Stimulated activated naive B cell treated with anti-CD40 and anti-IgM and Interleukin-4, amounts not matched to agents 10 μg/mL and 1 μg/mL and 100 μg/mL, for 72 hours (primary cell): ENCODE data around the gene REXO2.

ENCODE experiments used
- ATAC-seq, 2 donors: fragments of 150-1000 bp; cut with Tn5 transposase; replicated peaks; 2 replicates each; pipeline ENCODE4 v1.10.0; 2021; ENCODE audit warnings: moderate library complexity in 1 of 2
- DNase-seq: peaks from one replicate; pipeline ENCODE4 v3.0.0; 2021
- H3K27ac Mint-ChIP-seq: one replicate; pipeline ENCODE4 v1.8.0; 2022; ENCODE audit warnings: mild to moderate bottlenecking, mixed read lengths
- H3K27me3 Mint-ChIP-seq, 2 donors: one replicate each; pipeline ENCODE4 v1.8.0; 2022; ENCODE audit warnings: mixed read lengths in 2 of 2
- H3K36me3 Mint-ChIP-seq, 2 donors: one replicate each; pipeline ENCODE4 v1.8.0; 2022; ENCODE audit warnings: mixed read lengths in 2 of 2, mild to moderate bottlenecking in 1 of 2
- H3K4me1 Mint-ChIP-seq, 2 donors: one replicate each; pipeline ENCODE4 v1.8.0; 2022; ENCODE audit warnings: mixed read lengths in 2 of 2, mild to moderate bottlenecking in 1 of 2
- H3K4me3 Mint-ChIP-seq, 2 donors: one replicate each; pipeline ENCODE4 v1.8.0; 2022; ENCODE audit warnings: mild to moderate bottlenecking in 2 of 2, mixed read lengths in 2 of 2, moderate library complexity in 1 of 2
- H3K9me3 Mint-ChIP-seq, 2 donors: one replicate each; pipeline ENCODE4 v1.8.0; 2022; ENCODE audit warnings: mixed read lengths in 2 of 2, mild to moderate bottlenecking in 1 of 2

Gene REXO2

DNA sequence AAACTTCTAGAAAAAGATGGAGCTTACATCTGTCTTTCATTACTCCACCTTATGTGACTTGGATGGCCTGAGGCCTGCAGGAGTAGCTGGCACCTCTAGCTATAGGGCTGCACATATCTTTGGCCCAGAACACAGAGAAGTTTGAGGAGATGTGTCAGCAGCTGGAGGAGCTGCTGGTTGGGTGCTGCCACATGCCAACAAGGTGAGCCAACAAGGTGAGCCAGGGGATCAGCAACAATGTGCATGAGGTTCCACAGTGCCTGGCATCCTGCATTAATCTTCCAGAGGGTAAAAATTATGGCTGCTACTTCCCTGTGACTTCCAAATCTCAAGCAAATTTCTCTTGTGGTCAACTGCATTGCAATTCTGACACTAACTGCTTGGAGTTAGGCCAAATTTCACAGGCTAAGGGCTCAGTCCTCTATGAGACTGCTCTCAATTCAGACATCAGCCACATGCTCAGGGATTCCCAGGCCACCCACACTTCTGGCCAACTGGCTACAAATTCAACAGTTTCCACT, 22.8 kb upstream of the REXO2 start:
- no peak overlapping the region for H3K27ac Mint-ChIP-seq
- DNase-seq (no peak), ATAC-seq (peak in 1 of 2 donors; percentile 19)
- no peak overlapping the region for H3K4me3 Mint-ChIP-seq
- H3K27me3 Mint-ChIP-seq = no peaks in the 10 kb centered on the region
- peaks cover 6 to 14% of the 10 kb centered on the region in 2 donors for H3K4me1 Mint-ChIP-seq
- H3K9me3 Mint-ChIP-seq = no peaks in the 10 kb centered on the region
- H3K36me3 Mint-ChIP-seq = peaks cover 27 to 40% of the 10 kb centered on the region in 2 donors

DNA sequence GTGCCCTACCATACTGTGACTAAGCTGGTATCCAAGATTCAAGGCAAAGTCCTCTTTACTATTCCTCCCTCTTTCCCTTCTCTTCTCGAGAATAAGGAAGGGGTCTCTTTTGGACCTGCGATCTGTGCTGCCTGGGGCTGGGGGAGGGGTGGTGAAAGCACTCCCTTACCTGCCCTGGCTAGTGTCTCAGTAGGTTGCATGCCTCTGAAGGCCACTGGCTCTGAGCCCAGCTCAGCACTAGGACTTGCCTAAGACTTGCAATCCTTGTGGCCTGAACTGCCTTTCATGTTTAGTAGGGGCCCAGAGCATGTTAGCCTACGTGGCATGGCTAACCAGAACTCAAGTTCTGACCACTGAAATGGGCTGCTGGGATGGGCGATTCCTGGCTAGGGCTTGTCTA, 13.0 kb upstream of the REXO2 start:
- H3K27me3 Mint-ChIP-seq = no peaks in the 10 kb centered on the region
- peaks cover 5 to 16% of the 10 kb centered on the region in 2 donors for H3K9me3 Mint-ChIP-seq
- H3K27ac Mint-ChIP-seq = no peak overlapping the region
- peaks cover 20 to 38% of the 10 kb centered on the region in 2 donors for H3K36me3 Mint-ChIP-seq
- ATAC-seq (no peak), DNase-seq (no peak)
- H3K4me1 Mint-ChIP-seq = no peaks in the 10 kb centered on the region
- H3K4me3 Mint-ChIP-seq = no peak overlapping the region

DNA sequence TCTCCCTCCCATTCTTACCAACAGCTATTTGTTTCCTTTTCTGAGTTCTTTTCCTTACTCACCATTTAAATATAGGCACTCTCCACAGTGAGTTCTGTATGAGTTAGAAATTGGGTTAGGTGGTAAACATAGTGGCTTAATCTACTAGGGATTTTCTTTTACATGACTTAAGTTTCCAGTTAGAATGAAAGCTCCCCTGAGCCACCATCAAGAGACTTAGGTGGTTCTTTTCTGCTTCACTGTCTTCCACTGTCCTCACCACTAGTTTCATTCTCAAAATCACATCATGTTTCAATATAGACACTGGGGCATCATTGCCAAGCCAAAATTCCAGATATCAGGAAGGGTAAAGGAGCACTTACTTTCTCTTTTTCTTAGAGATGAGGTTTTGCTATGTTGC, 9.0 kb upstream of the REXO2 start:
- no peaks in the 10 kb centered on the region for H3K27me3 Mint-ChIP-seq
- DNase-seq (no peak), ATAC-seq (no peak)
- H3K36me3 Mint-ChIP-seq = peaks cover 8 to 27% of the 10 kb centered on the region in 2 donors
- no peaks in the 10 kb centered on the region for H3K4me1 Mint-ChIP-seq
- H3K27ac Mint-ChIP-seq = no peak overlapping the region
- H3K9me3 Mint-ChIP-seq = no peaks in the 10 kb centered on the region
- H3K4me3 Mint-ChIP-seq = no peak overlapping the region

DNA sequence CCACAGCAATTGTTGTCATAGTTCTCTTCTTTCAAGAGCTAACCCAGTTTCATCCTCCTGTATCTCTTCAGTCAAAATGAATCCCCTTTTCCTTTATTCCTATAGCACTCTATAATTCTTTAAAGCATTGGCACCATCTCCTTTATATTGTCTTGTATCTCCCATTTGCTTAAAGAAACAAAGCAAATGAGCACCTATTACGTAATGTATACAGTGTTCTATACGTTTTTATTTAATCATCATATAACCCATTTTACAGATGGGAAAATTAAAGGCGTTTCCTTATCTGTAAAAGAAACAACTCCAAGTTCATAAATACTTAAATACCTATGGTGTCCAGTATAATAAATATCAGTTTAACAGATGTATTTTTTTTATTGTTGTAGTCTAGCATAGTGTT, 6.4 kb upstream of the REXO2 start:
- Mint-ChIP-seq H3K27me3 (no peaks in the 10 kb centered on the region), H3K4me1 (no peaks in the 10 kb centered on the region), H3K27ac (no peak overlapping the region), H3K4me3 (no peak overlapping the region), H3K36me3 (peaks cover 4 to 13% of the 10 kb centered on the region in 2 donors), H3K9me3 (no peaks in the 10 kb centered on the region)
- ATAC-seq = no peak
- DNase-seq = no peak

DNA sequence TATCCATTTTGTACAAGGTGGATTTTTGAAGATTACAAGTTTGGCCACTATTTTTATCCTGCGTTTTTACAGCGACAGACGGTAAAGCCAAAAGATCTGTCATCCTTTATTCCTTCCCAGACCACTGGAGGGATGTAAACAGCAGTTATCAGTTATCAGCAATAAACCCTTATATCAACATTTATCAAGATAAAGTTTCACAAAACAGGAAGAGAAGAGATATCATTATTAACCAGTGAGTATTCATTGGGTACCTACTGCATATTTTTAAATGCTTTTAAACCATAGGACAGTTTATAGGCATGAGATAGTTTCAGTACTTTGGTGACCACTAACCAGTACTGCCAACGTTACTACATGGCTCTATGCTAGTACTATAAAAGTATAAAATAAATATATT, 5.9 kb upstream of the REXO2 start:
- Mint-ChIP-seq H3K4me3 (no peak overlapping the region), H3K36me3 (peaks cover 4 to 13% of the 10 kb centered on the region in 2 donors), H3K27ac (no peak overlapping the region), H3K27me3 (no peaks in the 10 kb centered on the region), H3K4me1 (no peaks in the 10 kb centered on the region), H3K9me3 (no peaks in the 10 kb centered on the region)
- DNase-seq = no peak
- no peak for ATAC-seq

DNA sequence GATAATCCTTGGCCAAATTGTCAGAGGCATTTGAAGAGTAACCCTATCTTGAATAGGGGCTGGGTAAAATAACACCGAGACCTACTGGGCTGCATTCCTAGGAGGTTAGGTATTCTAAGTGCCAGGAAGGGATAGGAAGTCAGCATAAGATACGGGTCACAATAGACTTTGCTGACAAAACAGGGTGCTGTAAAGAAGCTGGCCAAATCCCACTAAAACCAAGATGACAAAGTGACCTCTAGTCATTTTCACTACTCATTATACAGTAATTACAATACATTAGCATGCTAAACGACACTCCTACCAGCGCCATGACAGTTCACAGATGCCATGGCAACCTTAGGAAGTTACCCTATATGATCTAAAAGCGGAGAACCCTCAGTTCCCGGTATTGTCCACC, 964 bp upstream of the REXO2 start:
- no peak overlapping the region for H3K27ac Mint-ChIP-seq
- ATAC-seq = no peak
- DNase-seq = no peak
- H3K4me1 Mint-ChIP-seq = peaks cover 13 to 24% of the 10 kb centered on the region in 2 donors
- H3K36me3 Mint-ChIP-seq = peaks cover 4 to 24% of the 10 kb centered on the region in 2 donors
- no peaks in the 10 kb centered on the region for H3K27me3 Mint-ChIP-seq
- H3K4me3 Mint-ChIP-seq = no peak overlapping the region
- H3K9me3 Mint-ChIP-seq = no peaks in the 10 kb centered on the region

DNA sequence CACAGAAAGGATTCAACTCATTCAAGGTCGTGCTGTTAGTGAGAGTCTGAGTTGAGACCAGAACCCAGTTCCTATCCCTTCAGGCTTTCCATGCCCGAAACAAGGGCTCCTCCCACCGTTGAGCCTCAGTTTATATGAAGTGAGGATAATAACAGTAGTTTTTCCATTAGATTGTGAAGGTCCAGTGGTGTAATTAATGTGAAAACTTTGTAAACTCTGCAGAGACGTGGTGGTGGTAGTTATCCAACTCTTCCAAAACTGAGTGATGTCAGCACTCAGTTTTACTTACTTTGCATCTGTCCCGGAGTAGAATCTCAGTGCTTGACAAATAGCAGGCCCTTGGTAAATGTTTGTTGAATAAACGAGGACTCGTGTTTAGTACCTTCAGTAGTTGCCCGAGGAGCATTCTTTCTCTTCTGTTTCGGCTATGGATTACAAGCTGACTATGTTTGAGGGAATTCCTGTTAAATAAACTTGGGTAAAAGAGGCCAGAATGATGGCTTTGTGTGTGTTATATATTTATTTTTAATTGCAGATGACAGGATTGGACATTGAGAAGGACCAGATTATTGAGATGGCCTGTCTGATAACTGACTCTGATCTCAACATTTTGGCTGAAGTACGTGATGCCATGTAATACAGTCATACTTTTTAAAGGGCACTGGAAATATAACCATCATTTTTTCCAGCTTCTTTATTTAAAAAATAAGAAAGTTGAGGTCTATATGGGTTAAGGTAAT, 1.0 kb downstream of the REXO2 start:
- Mint-ChIP-seq H3K9me3 (no peaks in the 10 kb centered on the region), H3K4me1 (peaks cover 13 to 24% of the 10 kb centered on the region in 2 donors), H3K4me3 (peak overlapping the region; percentile 93 to 98), H3K36me3 (peaks cover 0 to 23% of the 10 kb centered on the region in 2 donors), H3K27me3 (no peaks in the 10 kb centered on the region), H3K27ac (peak overlapping the region; percentile 96)
- DNase-seq (no peak), ATAC-seq (no peak)

DNA sequence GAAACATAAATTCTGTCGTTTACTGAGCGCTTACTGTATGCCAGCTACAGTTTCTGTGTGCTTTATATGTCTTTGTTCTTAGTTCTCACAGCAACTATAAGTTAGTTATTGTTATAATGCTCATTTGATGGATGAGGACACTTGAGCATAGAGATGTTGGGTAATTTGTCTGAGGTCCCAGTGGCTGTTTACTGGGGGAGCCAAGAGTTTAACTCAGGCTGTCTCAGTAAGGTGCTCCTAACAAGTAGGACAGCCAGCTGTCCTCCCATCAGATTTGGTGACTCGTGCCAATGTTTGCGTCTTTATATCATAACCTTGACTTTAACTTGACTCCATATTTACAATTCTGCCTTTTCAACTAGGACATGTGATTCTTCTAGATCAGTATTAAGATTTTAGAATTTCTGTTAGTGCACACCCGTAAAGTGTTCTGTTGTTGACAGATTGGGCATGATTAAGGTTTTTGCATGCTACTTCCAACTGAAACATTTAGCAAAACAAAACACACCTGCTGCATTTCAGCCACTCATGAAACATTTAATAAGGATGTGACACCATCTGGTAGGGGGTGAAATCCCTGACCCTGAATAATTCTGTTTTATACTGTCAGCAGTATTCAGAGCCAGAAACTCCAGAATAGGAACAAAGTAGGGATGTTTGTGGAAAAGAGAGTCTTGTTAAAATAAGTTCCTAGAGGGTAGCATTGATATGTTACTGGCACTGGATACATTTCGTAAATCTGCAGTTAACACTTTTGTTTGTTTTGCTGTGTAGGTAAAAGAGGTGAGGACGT, 1.9 kb downstream of the REXO2 start:
- H3K27ac Mint-ChIP-seq = no peak overlapping the region
- ATAC-seq (no peak), DNase-seq (no peak)
- H3K4me1 Mint-ChIP-seq = peaks cover 13 to 24% of the 10 kb centered on the region in 2 donors
- H3K27me3 Mint-ChIP-seq = no peaks in the 10 kb centered on the region
- peaks cover 1 to 24% of the 10 kb centered on the region in 2 donors for H3K36me3 Mint-ChIP-seq
- no peaks in the 10 kb centered on the region for H3K9me3 Mint-ChIP-seq
- no peak overlapping the region for H3K4me3 Mint-ChIP-seq

DNA sequence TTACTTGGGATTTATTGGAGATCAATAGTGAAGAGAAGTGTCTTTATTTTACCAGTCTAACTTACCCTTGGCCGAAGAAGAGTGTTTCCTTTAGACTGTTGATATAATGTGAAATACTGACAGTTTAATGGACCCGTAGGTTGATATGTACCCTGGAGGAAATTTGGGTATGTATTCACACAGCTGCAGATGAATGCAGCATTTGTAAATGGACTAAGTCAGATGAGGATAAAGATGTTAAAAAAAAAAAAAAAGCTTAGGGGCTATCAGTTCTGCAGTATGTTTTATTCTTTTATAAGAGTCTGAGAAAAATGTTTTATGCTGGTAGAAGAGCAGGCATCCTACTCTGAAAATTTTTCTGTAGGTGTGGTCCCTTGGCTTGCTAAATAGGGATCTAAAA, 2.7 kb downstream of the REXO2 start:
- H3K9me3 Mint-ChIP-seq = no peaks in the 10 kb centered on the region
- no peaks in the 10 kb centered on the region for H3K27me3 Mint-ChIP-seq
- H3K4me1 Mint-ChIP-seq = peaks cover 13 to 24% of the 10 kb centered on the region in 2 donors
- H3K36me3 Mint-ChIP-seq = peaks cover 7 to 30% of the 10 kb centered on the region in 2 donors
- ATAC-seq (no peak), DNase-seq (no peak)
- no peak overlapping the region for H3K27ac Mint-ChIP-seq
- no peak overlapping the region for H3K4me3 Mint-ChIP-seq

DNA sequence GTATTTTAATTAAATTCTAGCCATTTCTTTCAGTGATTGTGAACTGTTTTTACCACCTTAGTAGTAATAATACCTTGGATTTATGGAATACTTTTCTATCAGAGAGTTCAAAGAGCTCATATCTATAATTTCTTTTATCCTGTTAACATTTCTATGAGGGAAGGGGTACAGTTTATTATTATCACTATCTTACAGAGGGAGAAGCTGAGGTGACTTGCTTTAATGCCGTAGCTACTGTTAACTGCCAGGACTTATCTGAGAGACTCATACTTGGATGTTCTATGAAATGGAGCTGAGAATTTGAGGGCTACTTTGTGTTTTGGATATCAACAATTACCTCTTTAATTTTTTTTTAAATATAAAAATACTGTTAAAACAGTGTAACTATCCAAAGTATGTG, 3.3 kb downstream of the REXO2 start:
- H3K27me3 Mint-ChIP-seq = no peaks in the 10 kb centered on the region
- H3K4me3 Mint-ChIP-seq = no peak overlapping the region
- ATAC-seq (no peak), DNase-seq (no peak)
- H3K9me3 Mint-ChIP-seq = no peaks in the 10 kb centered on the region
- peaks cover 14 to 24% of the 10 kb centered on the region in 2 donors for H3K4me1 Mint-ChIP-seq
- H3K27ac Mint-ChIP-seq = no peak overlapping the region
- H3K36me3 Mint-ChIP-seq = peaks cover 12 to 36% of the 10 kb centered on the region in 2 donors

DNA sequence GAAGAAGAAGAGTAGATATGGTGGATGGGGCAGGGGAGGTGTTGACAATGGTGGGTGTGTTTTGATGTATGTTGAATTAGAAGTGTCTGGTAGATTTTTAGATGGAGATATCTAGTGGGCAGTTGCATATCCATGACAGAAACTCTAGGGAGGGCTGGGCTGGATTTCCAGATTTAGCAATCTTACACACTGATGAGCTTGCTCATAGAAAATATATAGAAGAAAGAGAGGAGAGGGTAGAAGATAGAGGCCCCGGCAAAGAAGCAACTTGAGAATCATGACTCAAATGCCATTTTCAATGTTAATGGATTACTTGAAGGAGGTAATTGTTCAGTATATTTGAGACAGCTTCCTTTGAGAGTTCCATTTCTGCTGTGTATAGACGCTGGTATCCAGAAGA, 8.2 kb downstream of the REXO2 start:
- Mint-ChIP-seq H3K27me3 (no peaks in the 10 kb centered on the region), H3K4me3 (no peak overlapping the region), H3K27ac (no peak overlapping the region)

DNA sequence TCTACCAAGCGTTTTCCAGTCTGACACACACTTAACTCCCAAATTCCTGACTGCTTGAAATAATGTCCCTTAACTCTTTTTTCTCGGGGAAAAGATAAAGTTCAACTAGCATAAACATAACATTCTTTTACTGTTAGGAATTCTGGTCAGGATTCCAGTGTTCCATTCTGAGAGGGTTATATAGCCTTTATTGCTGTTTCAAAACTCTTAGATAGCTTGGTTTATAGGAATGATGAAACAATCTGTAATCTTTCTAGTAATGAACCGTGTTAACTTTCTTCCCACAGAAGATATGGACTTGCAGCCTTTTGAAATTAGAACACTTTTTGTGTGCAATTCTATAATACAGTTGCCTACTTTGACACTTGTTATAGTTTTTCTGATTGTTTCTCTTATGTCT, 8.6 kb downstream of the REXO2 start:
- DNase-seq (no peak), ATAC-seq (no peak)
- no peak overlapping the region for H3K27ac Mint-ChIP-seq
- H3K9me3 Mint-ChIP-seq = no peaks in the 10 kb centered on the region
- peaks cover 21 to 41% of the 10 kb centered on the region in 2 donors for H3K36me3 Mint-ChIP-seq
- peaks cover 0 to 1% of the 10 kb centered on the region in 2 donors for H3K4me1 Mint-ChIP-seq
- H3K4me3 Mint-ChIP-seq = no peak overlapping the region
- H3K27me3 Mint-ChIP-seq = no peaks in the 10 kb centered on the region

More for the DNA sequence above, 8.2 kb downstream of the REXO2 start:
- peaks cover 0 to 1% of the 10 kb centered on the region in 2 donors for H3K4me1 Mint-ChIP-seq
- no peak for DNase-seq
- no peaks in the 10 kb centered on the region for H3K9me3 Mint-ChIP-seq
- no peak for ATAC-seq
- peaks cover 21 to 41% of the 10 kb centered on the region in 2 donors for H3K36me3 Mint-ChIP-seq

DNA sequence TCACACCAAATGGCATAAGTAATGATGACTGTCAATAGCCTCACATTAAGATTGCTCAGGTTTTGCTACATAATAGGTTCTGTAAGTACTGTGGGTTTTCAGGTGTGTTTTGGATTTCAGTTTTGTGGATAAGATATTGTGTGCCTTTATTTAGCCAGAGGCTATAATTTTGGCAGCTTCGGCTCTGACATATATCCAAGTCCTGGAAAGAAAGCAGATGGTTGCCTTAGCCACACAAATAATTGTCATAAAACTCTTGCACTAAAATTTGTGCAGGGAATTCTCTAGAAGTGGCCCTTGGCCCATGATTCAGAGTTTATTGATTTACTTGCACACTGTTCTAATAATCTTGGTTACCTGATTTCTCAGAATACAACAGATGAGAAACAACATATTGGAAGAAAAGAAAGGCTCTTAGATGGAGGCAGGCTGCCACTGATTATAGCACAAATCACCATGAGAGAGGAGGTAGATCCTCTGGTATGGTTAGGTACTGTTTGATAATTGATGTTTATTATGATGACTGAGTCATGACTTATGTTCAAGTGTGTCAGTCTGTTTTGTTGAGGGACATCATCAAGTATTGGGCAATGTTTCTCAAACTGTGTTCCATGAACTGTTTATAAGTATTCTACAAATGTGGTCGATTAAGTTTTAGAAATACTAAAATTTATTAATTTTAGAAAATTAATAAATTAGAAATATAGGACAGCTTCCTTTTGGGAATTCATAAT, 9.6 kb downstream of the REXO2 start:
- Mint-ChIP-seq H3K36me3 (peaks cover 28 to 41% of the 10 kb centered on the region in 2 donors), H3K4me3 (no peak overlapping the region), H3K27me3 (no peaks in the 10 kb centered on the region), H3K9me3 (no peaks in the 10 kb centered on the region), H3K27ac (no peak overlapping the region), H3K4me1 (peaks cover 0 to 1% of the 10 kb centered on the region in 2 donors)
- ATAC-seq (no peak), DNase-seq (no peak)

DNA sequence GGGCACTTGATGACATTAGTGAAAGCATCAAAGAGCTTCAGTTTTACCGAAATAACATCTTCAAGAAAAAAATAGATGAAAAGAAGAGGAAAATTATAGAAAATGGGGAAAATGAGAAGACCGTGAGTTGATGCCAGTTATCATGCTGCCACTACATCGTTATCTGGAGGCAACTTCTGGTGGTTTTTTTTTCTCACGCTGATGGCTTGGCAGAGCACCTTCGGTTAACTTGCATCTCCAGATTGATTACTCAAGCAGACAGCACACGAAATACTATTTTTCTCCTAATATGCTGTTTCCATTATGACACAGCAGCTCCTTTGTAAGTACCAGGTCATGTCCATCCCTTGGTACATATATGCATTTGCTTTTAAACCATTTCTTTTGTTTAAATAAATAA, 10.6 kb downstream of the REXO2 start:
- H3K9me3 Mint-ChIP-seq = no peaks in the 10 kb centered on the region
- peaks cover 30 to 33% of the 10 kb centered on the region in 2 donors for H3K36me3 Mint-ChIP-seq

More for the DNA sequence above, 10.6 kb downstream of the REXO2 start:
- DNase-seq = no peak
- Mint-ChIP-seq H3K4me3 (no peak overlapping the region), H3K27me3 (no peaks in the 10 kb centered on the region), H3K4me1 (peaks cover 0 to 1% of the 10 kb centered on the region in 2 donors), H3K27ac (no peak overlapping the region)
- no peak for ATAC-seq
